ENCODE data around the gene TTC16.

DNA sequence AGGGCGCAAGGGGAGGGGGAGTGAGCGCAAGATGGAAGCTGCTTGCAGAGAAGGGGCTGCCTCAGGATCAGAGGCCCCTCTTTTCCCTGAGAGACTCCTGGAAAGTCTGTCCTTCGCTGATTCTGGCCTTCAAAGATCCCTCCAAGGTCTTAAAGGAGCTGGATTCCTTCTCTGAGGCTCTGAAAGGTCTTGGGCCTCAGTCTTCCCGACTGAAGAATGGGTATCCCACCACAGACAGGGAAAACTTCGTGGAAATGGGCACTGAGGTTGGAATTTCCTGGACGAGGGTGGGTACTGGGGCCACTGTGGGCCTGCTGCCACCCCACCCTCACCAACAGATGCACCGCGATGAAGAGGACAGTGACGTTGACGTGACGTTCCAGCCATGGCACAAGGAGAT is 3.5 kb upstream of the TTC16 start:
- no peak for TF ChIP-seq EP300 (IDR thresholded peaks at IDR 0.05)
- TF ChIP-seq, protein P1, sequence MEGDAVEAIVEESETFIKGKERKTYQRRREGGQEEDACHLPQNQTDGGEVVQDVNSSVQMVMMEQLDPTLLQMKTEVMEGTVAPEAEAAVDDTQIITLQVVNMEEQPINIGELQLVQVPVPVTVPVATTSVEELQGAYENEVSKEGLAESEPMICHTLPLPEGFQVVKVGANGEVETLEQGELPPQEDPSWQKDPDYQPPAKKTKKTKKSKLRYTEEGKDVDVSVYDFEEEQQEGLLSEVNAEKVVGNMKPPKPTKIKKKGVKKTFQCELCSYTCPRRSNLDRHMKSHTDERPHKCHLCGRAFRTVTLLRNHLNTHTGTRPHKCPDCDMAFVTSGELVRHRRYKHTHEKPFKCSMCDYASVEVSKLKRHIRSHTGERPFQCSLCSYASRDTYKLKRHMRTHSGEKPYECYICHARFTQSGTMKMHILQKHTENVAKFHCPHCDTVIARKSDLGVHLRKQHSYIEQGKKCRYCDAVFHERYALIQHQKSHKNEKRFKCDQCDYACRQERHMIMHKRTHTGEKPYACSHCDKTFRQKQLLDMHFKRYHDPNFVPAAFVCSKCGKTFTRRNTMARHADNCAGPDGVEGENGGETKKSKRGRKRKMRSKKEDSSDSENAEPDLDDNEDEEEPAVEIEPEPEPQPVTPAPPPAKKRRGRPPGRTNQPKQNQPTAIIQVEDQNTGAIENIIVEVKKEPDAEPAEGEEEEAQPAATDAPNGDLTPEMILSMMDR (IDR thresholded peaks at IDR 0.05) = no peak

All from sigmoid colon (tissue), 4 donors.